Measurements from ENCODE around the gene MAP3K5.
"Not testable (repeated sequence)": the region's sequence is repeated elsewhere in the genome, so short reads cannot be mapped to it uniquely, and the experiment has no call there.

The MAP3K5 gene

GRCh38 chr6:136792410-136793262 is at the start of gene MAP3K5:
MAP3K5 (minus strand) TSS chr6:136792477; CDS start chr6:136792157, 320 bp downstream.
- peak; percentile 82 for DNase-seq

- no peak for DNase-seq
Measured at GRCh38 chr6:136840276-136841001, 48.2 kb upstream of the MAP3K5 start.

- DNase-seq = no peak
Measured at GRCh38 chr6:136831873-136832562, 39.7 kb upstream of the MAP3K5 start.

GRCh38 chr6:136826216-136826615 is 33.9 kb upstream of the MAP3K5 start:
- no peak for DNase-seq

- DNase-seq = no peak
Measured at GRCh38 chr6:136823128-136823660, 30.9 kb upstream of the MAP3K5 start.

- DNase-seq = peak; percentile 94
Measured at GRCh38 chr6:136822376-136823127, 30.3 kb upstream of the MAP3K5 start, which contains the start of gene PEX7. PEX7 (plus strand) TSS chr6:136822592; CDS start chr6:136822666, 74 bp downstream.

GRCh38 chr6:136822046-136822375 is 29.7 kb upstream of the MAP3K5 start:
- DNase-seq = peak; percentile 16

GRCh38 chr6:136820561-136820960 is 28.3 kb upstream of the MAP3K5 start:
- DNase-seq = no peak

GRCh38 chr6:136816656-136817055 is 24.4 kb upstream of the MAP3K5 start:
- DNase-seq = no peak

- not testable (repeated sequence) for DNase-seq
Measured at GRCh38 chr6:136815608-136816007, 23.3 kb upstream of the MAP3K5 start.

- DNase-seq = peak; percentile 59
Measured at GRCh38 chr6:136812174-136812573, 19.9 kb upstream of the MAP3K5 start.

- DNase-seq = peak; percentile 38
Measured at GRCh38 chr6:136811272-136811671, 19.0 kb upstream of the MAP3K5 start.

GRCh38 chr6:136809091-136809860 is 17.0 kb upstream of the MAP3K5 start:
- no peak for DNase-seq

- DNase-seq = no peak
Measured at GRCh38 chr6:136803608-136804007, 11.3 kb upstream of the MAP3K5 start.

GRCh38 chr6:136801581-136801980 is 9.3 kb upstream of the MAP3K5 start:
- no peak for DNase-seq

- peak; percentile 52 for DNase-seq
Measured at GRCh38 chr6:136798044-136798443, 5.8 kb upstream of the MAP3K5 start.

- no peak for DNase-seq
Measured at GRCh38 chr6:136795996-136796395, 3.7 kb upstream of the MAP3K5 start.

- no peak for DNase-seq
Measured at GRCh38 chr6:136795386-136795785, 3.1 kb upstream of the MAP3K5 start.

GRCh38 chr6:136793363-136793762 is 1.1 kb upstream of the MAP3K5 start:
- DNase-seq = no peak

GRCh38 chr6:136792095-136792409 is 225 bp downstream of the MAP3K5 start:
- no peak for DNase-seq

GRCh38 chr6:136791296-136792094 is 782 bp downstream of the MAP3K5 start:
- peak; percentile 29 for DNase-seq
